Measurements from ENCODE around the gene ACP2.

DNA sequence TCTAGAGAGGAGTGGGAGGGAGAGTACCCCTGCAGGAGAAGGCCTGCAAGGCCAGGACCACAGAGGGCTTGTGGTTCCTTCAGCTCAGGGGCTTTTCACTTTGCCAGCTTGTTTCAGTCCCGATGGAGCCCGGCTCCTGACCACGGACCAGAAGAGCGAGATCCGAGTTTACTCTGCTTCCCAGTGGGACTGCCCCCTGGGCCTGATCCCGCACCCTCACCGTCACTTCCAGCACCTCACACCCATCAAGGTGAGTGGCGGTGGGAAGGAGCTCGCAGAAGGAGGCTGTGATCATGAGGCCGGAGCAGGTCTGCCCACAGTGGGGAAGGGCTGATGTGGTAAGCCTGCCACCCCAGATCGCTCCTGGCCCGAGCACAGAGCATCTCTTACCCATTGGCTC, 13.5 kb downstream of the ACP2 start:
- TF ChIP-seq, protein P1, sequence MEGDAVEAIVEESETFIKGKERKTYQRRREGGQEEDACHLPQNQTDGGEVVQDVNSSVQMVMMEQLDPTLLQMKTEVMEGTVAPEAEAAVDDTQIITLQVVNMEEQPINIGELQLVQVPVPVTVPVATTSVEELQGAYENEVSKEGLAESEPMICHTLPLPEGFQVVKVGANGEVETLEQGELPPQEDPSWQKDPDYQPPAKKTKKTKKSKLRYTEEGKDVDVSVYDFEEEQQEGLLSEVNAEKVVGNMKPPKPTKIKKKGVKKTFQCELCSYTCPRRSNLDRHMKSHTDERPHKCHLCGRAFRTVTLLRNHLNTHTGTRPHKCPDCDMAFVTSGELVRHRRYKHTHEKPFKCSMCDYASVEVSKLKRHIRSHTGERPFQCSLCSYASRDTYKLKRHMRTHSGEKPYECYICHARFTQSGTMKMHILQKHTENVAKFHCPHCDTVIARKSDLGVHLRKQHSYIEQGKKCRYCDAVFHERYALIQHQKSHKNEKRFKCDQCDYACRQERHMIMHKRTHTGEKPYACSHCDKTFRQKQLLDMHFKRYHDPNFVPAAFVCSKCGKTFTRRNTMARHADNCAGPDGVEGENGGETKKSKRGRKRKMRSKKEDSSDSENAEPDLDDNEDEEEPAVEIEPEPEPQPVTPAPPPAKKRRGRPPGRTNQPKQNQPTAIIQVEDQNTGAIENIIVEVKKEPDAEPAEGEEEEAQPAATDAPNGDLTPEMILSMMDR (IDR thresholded peaks at IDR 0.05), result no peak
- TF ChIP-seq ZFX (IDR thresholded peaks at IDR 0.05; ENCODE audit: borderline replicate concordance), result no peak

All from 22Rv1 (cell line).